ENCODE measurements around the gene DGKE. TPM values are rescaled to one million over a fixed set of nuclear protein-coding genes. Genes with fewer than 3 reads are reported as not detected.

Gene DGKE
- total RNA-seq, 8 experiments from 2014 or later: 3.2 to 12.8 (median 9.8) TPM

DNA sequence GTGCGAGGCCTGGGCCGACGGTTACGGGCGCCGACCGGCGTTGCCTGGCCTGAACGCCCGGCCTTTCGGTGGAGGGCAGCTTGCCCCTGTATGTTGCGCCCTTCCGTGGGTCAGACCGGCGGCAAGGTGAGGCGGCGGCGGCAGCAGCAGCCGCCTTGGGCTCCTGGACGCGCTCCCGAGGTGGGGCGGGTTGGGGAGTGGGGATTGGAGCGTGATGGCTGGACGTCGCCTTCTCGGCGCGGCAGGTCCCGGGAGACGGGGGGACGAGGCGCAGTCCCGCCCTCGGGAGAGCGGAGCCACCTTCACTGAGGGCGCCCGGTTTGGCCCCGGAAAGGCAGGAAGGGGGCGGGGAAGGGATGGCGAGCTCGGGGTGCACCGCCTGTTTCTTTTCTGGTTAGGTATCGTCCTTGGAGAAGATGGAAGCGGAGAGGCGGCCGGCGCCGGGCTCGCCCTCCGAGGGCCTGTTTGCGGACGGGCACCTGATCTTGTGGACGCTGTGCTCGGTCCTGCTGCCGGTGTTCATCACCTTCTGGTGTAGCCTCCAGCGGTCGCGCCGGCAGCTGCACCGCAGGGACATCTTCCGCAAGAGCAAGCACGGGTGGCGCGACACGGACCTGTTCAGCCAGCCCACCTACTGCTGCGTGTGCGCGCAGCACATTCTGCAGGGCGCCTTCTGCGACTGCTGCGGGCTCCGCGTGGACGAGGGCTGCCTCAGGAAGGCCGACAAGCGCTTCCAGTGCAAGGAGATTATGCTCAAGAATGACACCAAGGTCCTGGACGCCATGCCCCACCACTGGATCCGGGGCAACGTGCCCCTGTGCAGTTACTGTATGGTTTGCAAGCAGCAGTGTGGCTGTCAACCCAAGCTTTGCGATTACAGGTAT lies 671 bp downstream of the DGKE start:
- in situ Hi-C loops (cut with MboI; ENCODE audit: low pct_unique_long_range_greater_than_20kb in 2 of 9, low sequenced_read_pairs in 9 of 9, unreplicated experiment in 9 of 9): no loop called here
- Histone ChIP-seq H3K4me3 (peak overlapping the region; percentile 59 to 88 (median 67)), H3K4me1 (replicated peaks in 1 of 2) (peaks cover 12 to 30% of the 10 kb centered on the region in 2 donors), H3K27ac (peak overlapping the region; percentile 72 to 75)
- WGBS, 10 experiments: 0 to 36% (median 6%) methylated on average over 1 to 19 of the region's 81 CpGs; no CpG with 5 or more reads in 4 of the 10 experiments
- peak in 7 of 8 experiments; percentile 9 to 35 (median 27) for ATAC-seq (replicated peaks in 6 of 8)

DNA sequence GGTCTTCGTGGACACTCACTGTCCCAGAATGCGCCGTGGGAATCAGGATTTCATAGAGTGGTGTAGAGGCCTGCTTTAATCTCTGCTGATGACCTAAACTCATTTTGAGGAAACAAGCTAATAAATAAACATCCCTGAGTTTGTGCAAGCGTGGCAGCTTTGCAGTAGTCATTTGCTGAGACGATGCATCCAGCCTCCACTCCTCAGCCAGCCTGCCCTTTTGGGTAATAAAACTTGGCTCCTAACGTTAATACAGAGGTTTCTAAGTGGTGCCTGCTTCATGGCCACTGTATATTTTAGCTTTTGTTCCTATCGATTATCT lies 1.3 kb downstream of the DGKE start:
- no peak overlapping the region for H3K27ac ChIP-seq
- in situ Hi-C loops (cut with MboI; ENCODE audit: low pct_unique_long_range_greater_than_20kb in 2 of 9, low sequenced_read_pairs in 9 of 9, unreplicated experiment in 9 of 9): no loop called here
- WGBS, 10 experiments: 31 to 97% (median 61%) methylated on average over 1 to 7 of the region's 7 CpGs; no CpG with 5 or more reads in 2 of the 10 experiments
- H3K4me1 ChIP-seq (replicated peaks in 1 of 2): peaks cover 12 to 30% of the 10 kb centered on the region in 2 donors
- H3K4me3 ChIP-seq: peak overlapping the region; percentile 59 to 88 (median 67)
- no peak for ATAC-seq (replicated peaks in 6 of 8)

DNA sequence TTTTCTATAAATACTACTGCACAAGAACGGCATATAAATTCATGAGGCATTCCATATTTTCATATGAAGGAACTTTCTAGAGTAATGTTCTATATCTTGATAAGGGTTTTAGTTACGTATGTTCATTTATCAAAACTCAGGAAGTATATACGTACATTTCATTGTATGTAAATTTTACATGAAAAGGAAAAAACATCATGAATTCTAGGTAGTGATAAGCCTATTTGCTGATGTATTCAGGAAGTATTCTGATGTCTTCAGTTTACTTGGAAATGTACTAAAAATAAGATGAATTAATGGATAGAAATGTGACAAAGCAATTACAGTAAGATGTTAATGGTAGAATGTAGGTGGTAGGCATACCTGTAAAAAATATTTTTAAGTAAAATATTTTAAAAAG lies 4.7 kb downstream of the DGKE start:
- H3K27ac ChIP-seq: no peak overlapping the region
- in situ Hi-C loops (cut with MboI; ENCODE audit: low pct_unique_long_range_greater_than_20kb in 2 of 9, low sequenced_read_pairs in 9 of 9, unreplicated experiment in 9 of 9): no loop called here
- H3K4me3 ChIP-seq: no peak overlapping the region
- peaks cover 9 to 25% of the 10 kb centered on the region in 2 donors for H3K4me1 ChIP-seq (replicated peaks in 1 of 2)
- no peak for ATAC-seq (replicated peaks in 6 of 8)
- WGBS, 10 experiments: 75 to 100% (median 95%) methylated on average over 2 to 3 of the region's 3 CpGs

GRCh38 chr17:56842577-56842976 lies 8.6 kb downstream of the DGKE start:
- 36 to 100% (median 81%) methylated on average over 1 to 2 of the region's 2 CpGs; no CpG with 5 or more reads in 1 of the 10 experiments for WGBS, 10 experiments
- H3K4me1 ChIP-seq (replicated peaks in 1 of 2): peaks cover 0 to 2% of the 10 kb centered on the region in 2 donors
- in situ Hi-C loops (cut with MboI; ENCODE audit: low pct_unique_long_range_greater_than_20kb in 2 of 9, low sequenced_read_pairs in 9 of 9, unreplicated experiment in 9 of 9): no loop called here
- no peak overlapping the region for H3K4me3 ChIP-seq
- H3K27ac ChIP-seq: no peak overlapping the region
- peak in 1 of 8 experiments; percentile 37 for ATAC-seq (replicated peaks in 6 of 8)

DNA sequence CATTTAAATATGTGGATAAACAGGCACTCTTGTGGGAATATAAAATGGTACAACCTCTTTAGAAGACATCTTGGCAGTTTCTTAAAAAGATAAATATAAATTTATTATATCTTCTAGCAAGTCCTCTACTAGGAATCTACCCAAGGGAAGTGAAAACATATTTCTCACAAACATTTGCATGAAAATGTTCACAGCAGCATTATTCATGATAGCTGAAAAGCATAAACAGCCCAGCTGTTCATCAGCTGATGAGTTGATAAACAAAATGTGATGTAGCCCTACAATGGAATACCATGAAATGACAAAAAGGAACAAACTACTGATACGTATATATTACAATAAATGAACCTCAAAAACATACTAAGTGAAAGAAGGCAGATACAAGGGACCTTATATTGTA lies 12.0 kb downstream of the DGKE start:
- H3K27ac ChIP-seq: no peak overlapping the region
- no peak overlapping the region for H3K4me3 ChIP-seq
- peak in 2 of 8 experiments; percentile 25 to 80 for ATAC-seq (replicated peaks in 6 of 8)
- H3K4me1 ChIP-seq (replicated peaks in 1 of 2): no peaks in the 10 kb centered on the region
- 88 to 100% (median 100%) methylated on average over 1 of the region's 1 CpG; no CpG with 5 or more reads in 1 of the 10 experiments for WGBS, 10 experiments
- in situ Hi-C loops (cut with MboI; ENCODE audit: low pct_unique_long_range_greater_than_20kb in 2 of 9, low sequenced_read_pairs in 9 of 9, unreplicated experiment in 9 of 9): no loop called here

GRCh38 chr17:56847106-56847505 lies 13.2 kb downstream of the DGKE start:
- Histone ChIP-seq H3K4me1 (replicated peaks in 1 of 2) (no peaks in the 10 kb centered on the region), H3K27ac (no peak overlapping the region), H3K4me3 (no peak overlapping the region)
- in situ Hi-C loops (cut with MboI; ENCODE audit: low pct_unique_long_range_greater_than_20kb in 2 of 9, low sequenced_read_pairs in 9 of 9, unreplicated experiment in 9 of 9): no loop called here
- ATAC-seq (replicated peaks in 6 of 8): no peak
- 80 to 100% (median 94%) methylated on average over 2 to 4 of the region's 4 CpGs for WGBS, 10 experiments

DNA sequence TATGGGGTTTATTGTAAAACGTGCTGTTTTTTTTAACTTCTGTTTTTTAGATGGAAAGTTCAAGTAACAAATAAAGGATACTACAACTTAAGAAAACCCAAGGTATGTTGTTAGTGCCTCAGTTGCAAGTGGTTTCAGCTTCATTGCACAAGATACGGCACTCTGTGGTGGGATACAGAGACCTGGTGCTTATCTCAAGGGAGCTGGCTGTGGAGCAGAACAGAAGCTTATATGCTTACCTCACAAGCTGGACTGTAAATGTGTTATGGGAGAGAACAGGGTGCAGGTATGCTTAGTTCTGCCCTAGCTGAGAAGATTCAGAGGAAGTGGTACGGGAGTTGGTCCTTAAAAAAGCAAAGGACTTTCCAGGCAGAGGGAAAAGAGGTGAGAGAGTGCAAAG lies 15.2 kb downstream of the DGKE start:
- in situ Hi-C loops (cut with MboI; ENCODE audit: low pct_unique_long_range_greater_than_20kb in 2 of 9, low sequenced_read_pairs in 9 of 9, unreplicated experiment in 9 of 9): no loop called here
- ATAC-seq (replicated peaks in 6 of 8): no peak
- H3K4me1 ChIP-seq (replicated peaks in 1 of 2): no peaks in the 10 kb centered on the region
- no peak overlapping the region for H3K27ac ChIP-seq
- WGBS, 10 experiments: 50 to 90% (median 63%) methylated on average over 1 to 3 of the region's 3 CpGs; no CpG with 5 or more reads in 1 of the 10 experiments
- no peak overlapping the region for H3K4me3 ChIP-seq

- Histone ChIP-seq H3K4me1 (replicated peaks in 1 of 2) (no peaks in the 10 kb centered on the region), H3K27ac (no peak overlapping the region), H3K4me3 (no peak overlapping the region)
- 83 to 100% (median 100%) methylated on average over 1 to 2 of the region's 2 CpGs for WGBS, 10 experiments
- no peak for ATAC-seq (replicated peaks in 6 of 8)
- in situ Hi-C loops (cut with MboI; ENCODE audit: low pct_unique_long_range_greater_than_20kb in 2 of 9, low sequenced_read_pairs in 9 of 9, unreplicated experiment in 9 of 9): no loop called here
Observed at GRCh38 chr17:56850591-56850990, 16.6 kb downstream of the DGKE start.

GRCh38 chr17:56851008-56851407 lies 17.1 kb downstream of the DGKE start:
- H3K27ac ChIP-seq: no peak overlapping the region
- ATAC-seq (replicated peaks in 6 of 8): no peak

GRCh38 chr17:56861899-56862298 lies 27.9 kb downstream of the DGKE start:
- 61 to 100% (median 95%) methylated on average over 3 of the region's 3 CpGs; no CpG with 5 or more reads in 1 of the 10 experiments for WGBS, 10 experiments
- ATAC-seq (replicated peaks in 6 of 8): no peak
- in situ Hi-C loops (cut with MboI; ENCODE audit: low pct_unique_long_range_greater_than_20kb in 2 of 9, low sequenced_read_pairs in 9 of 9, unreplicated experiment in 9 of 9): no loop called here
- Histone ChIP-seq H3K4me1 (replicated peaks in 1 of 2) (no peaks in the 10 kb centered on the region), H3K4me3 (no peak overlapping the region), H3K27ac (no peak overlapping the region)

More at GRCh38 chr17:56851008-56851407, 17.1 kb downstream of the DGKE start:
- WGBS, 10 experiments: 0 to 100% (median 100%) methylated on average over 1 to 3 of the region's 3 CpGs; no CpG with 5 or more reads in 5 of the 10 experiments
- no peaks in the 10 kb centered on the region for H3K4me1 ChIP-seq (replicated peaks in 1 of 2)
- H3K4me3 ChIP-seq: no peak overlapping the region
- in situ Hi-C loops (cut with MboI; ENCODE audit: low pct_unique_long_range_greater_than_20kb in 2 of 9, low sequenced_read_pairs in 9 of 9, unreplicated experiment in 9 of 9): no loop called here

DNA sequence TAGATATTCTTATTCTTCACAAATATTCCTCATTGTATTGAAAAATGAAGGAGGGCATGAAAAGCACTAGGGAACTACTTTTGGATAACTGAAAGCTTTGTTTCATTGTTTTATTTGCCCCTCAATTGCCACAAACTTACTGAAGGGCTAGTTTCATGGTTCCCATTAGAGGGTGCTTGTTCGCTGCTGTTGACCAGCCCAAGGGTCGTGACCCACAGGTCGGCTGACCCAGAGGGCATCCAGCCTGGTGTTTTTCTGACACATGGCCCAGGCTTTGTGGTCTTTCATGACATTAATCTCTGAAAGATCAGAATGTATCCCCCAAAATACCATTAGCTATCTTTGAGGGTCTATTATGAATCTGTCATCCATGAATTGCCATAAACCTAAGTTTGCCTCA lies 30.0 kb downstream of the DGKE start:
- WGBS, 10 experiments: 20 to 100% (median 61%) methylated on average over 1 to 3 of the region's 3 CpGs; no CpG with 5 or more reads in 3 of the 10 experiments
- H3K4me1 ChIP-seq (replicated peaks in 1 of 2): no peaks in the 10 kb centered on the region
- no peak overlapping the region for H3K4me3 ChIP-seq
- no peak overlapping the region for H3K27ac ChIP-seq
- in situ Hi-C loops (cut with MboI; ENCODE audit: low pct_unique_long_range_greater_than_20kb in 2 of 9, low sequenced_read_pairs in 9 of 9, unreplicated experiment in 9 of 9): no loop called here
- ATAC-seq (replicated peaks in 6 of 8): no peak

GRCh38 chr17:56866076-56866475 lies 32.1 kb downstream of the DGKE start:
- Histone ChIP-seq H3K4me3 (no peak overlapping the region), H3K27ac (no peak overlapping the region), H3K4me1 (replicated peaks in 1 of 2) (no peaks in the 10 kb centered on the region)
- WGBS, 10 experiments: 86 to 100% (median 93%) methylated on average over 1 to 5 of the region's 5 CpGs; no CpG with 5 or more reads in 1 of the 10 experiments
- ATAC-seq (replicated peaks in 6 of 8): peak in 1 of 8 experiments; percentile 25
- in situ Hi-C loops (cut with MboI; ENCODE audit: low pct_unique_long_range_greater_than_20kb in 2 of 9, low sequenced_read_pairs in 9 of 9, unreplicated experiment in 9 of 9): no loop called here

GRCh38 chr17:56866496-56866895 lies 32.5 kb downstream of the DGKE start:
- in situ Hi-C loops (cut with MboI; ENCODE audit: low pct_unique_long_range_greater_than_20kb in 2 of 9, low sequenced_read_pairs in 9 of 9, unreplicated experiment in 9 of 9): no loop called here
- peak in 2 of 8 experiments; percentile 16 to 49 for ATAC-seq (replicated peaks in 6 of 8)

More at GRCh38 chr17:56866496-56866895, 32.5 kb downstream of the DGKE start:
- H3K27ac ChIP-seq: no peak overlapping the region
- no peak overlapping the region for H3K4me3 ChIP-seq
- WGBS, 10 experiments: 0 to 79% (median 45%) methylated on average over 1 to 3 of the region's 3 CpGs; no CpG with 5 or more reads in 2 of the 10 experiments
- no peaks in the 10 kb centered on the region for H3K4me1 ChIP-seq (replicated peaks in 1 of 2)
